ENCODE measurements around the gene RBM7. TPM values are rescaled to one million over a fixed set of nuclear protein-coding genes. Genes with fewer than 3 reads are reported as not detected.

RBM7 gene
- total RNA-seq, 5 donors from 2014 or later (not counting 1 experiment from before 2014, with no cell fraction given) = 21.1 to 70.0 (median 24.5) TPM

GRCh38 chr11:114362958-114363357 lies 37.5 kb upstream of the RBM7 start:
- no peaks in the 10 kb centered on the region for H3K9me3 ChIP-seq
- H3K4me3 ChIP-seq (ENCODE audit: control insufficient read depth in 1 of 2, extremely low read depth in 1 of 2, low read length in 1 of 2) = no peak overlapping the region
- DNase-seq = no peak
- no CpG with 5 or more reads among the region's 3 CpGs for WGBS (ENCODE audit: insufficient coverage)
- H3K36me3 ChIP-seq (ENCODE audit: control insufficient read depth in 2 of 2, extremely low read depth in 1 of 2, insufficient read depth in 1 of 2, low read length in 1 of 2) = no peaks in the 10 kb centered on the region
- Mint-ChIP-seq H3K9me3 (no peaks in the 10 kb centered on the region), H3K27ac (no peak overlapping the region), H3K27me3 (peaks cover 14 to 33% of the 10 kb centered on the region in 2 donors), H3K4me3 (no peak overlapping the region), H3K36me3 (no peaks in the 10 kb centered on the region), H3K4me1 (no peaks in the 10 kb centered on the region)
- no peak overlapping the region for H3K27ac ChIP-seq (ENCODE audit: low read length)
- no peak for ATAC-seq (replicated peaks in 1 of 4)
- peaks cover 0 to 8% of the 10 kb centered on the region in 2 experiments for H3K27me3 ChIP-seq (replicated peaks in 1 of 2; ENCODE audit: control insufficient read depth in 2 of 2, extremely low read depth in 1 of 2, insufficient read depth in 2 of 2, low read length in 1 of 2)
- ChIA-PET CTCF (interaction anchor here (0.5 to 1.0 kb wide), 2 partner anchors 37 to 106 kb away, joined by 3 to 5 read pairs; partner anchors contain the start of genes C11orf71 (in 1 of the 2) and RBM7 (in 1 of the 2)), POLR2A (no interaction called here)
- no peaks in the 10 kb centered on the region for H3K4me1 ChIP-seq (ENCODE audit: control insufficient read depth in 1 of 2, extremely low read depth in 1 of 2, insufficient read depth in 2 of 2, low read length in 2 of 2)

- Mint-ChIP-seq H3K27ac (no peak overlapping the region), H3K27me3 (peaks cover 26 to 28% of the 10 kb centered on the region in 2 donors), H3K9me3 (no peaks in the 10 kb centered on the region), H3K36me3 (no peaks in the 10 kb centered on the region), H3K4me1 (no peaks in the 10 kb centered on the region), H3K4me3 (no peak overlapping the region)
- DNase-seq (no peak), ATAC-seq (replicated peaks in 1 of 4) (no peak)
- ChIA-PET CTCF (no interaction called here), POLR2A (interaction anchor here in 1 of 2 donors (0.6 kb wide), 1 partner anchor 471 kb away, joined by 3 read pairs; no protein-coding TSS in a partner anchor)
- Histone ChIP-seq H3K4me3 (ENCODE audit: control insufficient read depth in 1 of 2, extremely low read depth in 1 of 2, low read length in 1 of 2) (no peak overlapping the region), H3K36me3 (ENCODE audit: control insufficient read depth in 2 of 2, extremely low read depth in 1 of 2, insufficient read depth in 1 of 2, low read length in 1 of 2) (no peaks in the 10 kb centered on the region), H3K27me3 (replicated peaks in 1 of 2; ENCODE audit: control insufficient read depth in 2 of 2, extremely low read depth in 1 of 2, insufficient read depth in 2 of 2, low read length in 1 of 2) (peaks cover 0 to 8% of the 10 kb centered on the region in 2 experiments), H3K9me3 (no peaks in the 10 kb centered on the region), H3K27ac (ENCODE audit: low read length) (no peak overlapping the region), H3K4me1 (ENCODE audit: control insufficient read depth in 1 of 2, extremely low read depth in 1 of 2, insufficient read depth in 2 of 2, low read length in 2 of 2) (no peaks in the 10 kb centered on the region)
- WGBS (ENCODE audit: insufficient coverage) = 88% methylated on average over 8 of the region's 13 CpGs
Observed at GRCh38 chr11:114366331-114367243, 33.9 kb upstream of the RBM7 start.

DNA sequence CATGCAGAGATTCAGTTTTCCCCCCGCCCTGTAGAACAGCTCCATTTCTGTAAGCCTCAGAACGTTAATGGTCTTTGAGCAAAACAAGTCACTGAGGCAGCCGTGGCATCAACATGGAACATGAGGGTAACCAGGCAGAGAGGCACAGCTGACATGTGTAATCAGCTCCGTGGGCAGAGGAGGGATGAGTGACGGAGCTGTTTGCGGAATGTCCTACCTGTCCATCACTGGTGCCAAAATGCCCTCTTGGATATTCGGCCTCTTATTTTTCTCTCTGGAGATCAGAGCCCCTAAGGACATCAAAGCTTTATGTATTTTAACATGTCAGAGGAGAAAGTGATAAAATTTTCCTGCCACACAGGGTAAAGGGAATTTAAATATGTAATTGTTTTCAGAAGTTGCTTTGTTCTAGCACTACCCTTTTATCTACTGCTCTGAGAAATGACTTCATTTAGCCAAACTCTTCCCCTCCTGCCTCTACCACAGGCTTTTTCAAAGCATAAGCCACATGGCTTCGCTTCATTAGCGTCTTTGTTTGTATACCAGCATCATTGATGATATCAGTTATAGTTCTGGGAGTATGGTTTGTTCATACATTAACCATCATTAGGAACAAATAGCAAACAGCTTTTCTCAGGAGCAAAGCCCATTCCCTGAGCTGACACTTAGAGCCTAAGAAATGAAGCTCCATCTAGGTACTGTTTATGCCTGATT lies 33.1 kb upstream of the RBM7 start:
- H3K9me3 Mint-ChIP-seq = no peaks in the 10 kb centered on the region
- 77% methylated on average over 6 of the region's 9 CpGs for WGBS (ENCODE audit: insufficient coverage)
- no peak for ATAC-seq (replicated peaks in 1 of 4)
- H3K36me3 Mint-ChIP-seq = no peaks in the 10 kb centered on the region
- ChIA-PET CTCF (no interaction called here), POLR2A (interaction anchor here in 1 of 2 donors (0.6 kb wide), 1 partner anchor 471 kb away, joined by 3 read pairs; no protein-coding TSS in a partner anchor)
- no peak overlapping the region for H3K27ac ChIP-seq (ENCODE audit: low read length)
- peaks cover 0 to 8% of the 10 kb centered on the region in 2 experiments for H3K27me3 ChIP-seq (replicated peaks in 1 of 2; ENCODE audit: control insufficient read depth in 2 of 2, extremely low read depth in 1 of 2, insufficient read depth in 2 of 2, low read length in 1 of 2)
- no peak for DNase-seq
- no peak overlapping the region for H3K4me3 Mint-ChIP-seq
- H3K27me3 Mint-ChIP-seq = peaks cover 26 to 35% of the 10 kb centered on the region in 2 donors
- H3K27ac Mint-ChIP-seq = no peak overlapping the region
- no peaks in the 10 kb centered on the region for H3K36me3 ChIP-seq (ENCODE audit: control insufficient read depth in 2 of 2, extremely low read depth in 1 of 2, insufficient read depth in 1 of 2, low read length in 1 of 2)
- no peaks in the 10 kb centered on the region for H3K9me3 ChIP-seq
- no peak overlapping the region for H3K4me3 ChIP-seq (ENCODE audit: control insufficient read depth in 1 of 2, extremely low read depth in 1 of 2, low read length in 1 of 2)
- no peaks in the 10 kb centered on the region for H3K4me1 Mint-ChIP-seq
- H3K4me1 ChIP-seq (ENCODE audit: control insufficient read depth in 1 of 2, extremely low read depth in 1 of 2, insufficient read depth in 2 of 2, low read length in 2 of 2) = no peaks in the 10 kb centered on the region

DNA sequence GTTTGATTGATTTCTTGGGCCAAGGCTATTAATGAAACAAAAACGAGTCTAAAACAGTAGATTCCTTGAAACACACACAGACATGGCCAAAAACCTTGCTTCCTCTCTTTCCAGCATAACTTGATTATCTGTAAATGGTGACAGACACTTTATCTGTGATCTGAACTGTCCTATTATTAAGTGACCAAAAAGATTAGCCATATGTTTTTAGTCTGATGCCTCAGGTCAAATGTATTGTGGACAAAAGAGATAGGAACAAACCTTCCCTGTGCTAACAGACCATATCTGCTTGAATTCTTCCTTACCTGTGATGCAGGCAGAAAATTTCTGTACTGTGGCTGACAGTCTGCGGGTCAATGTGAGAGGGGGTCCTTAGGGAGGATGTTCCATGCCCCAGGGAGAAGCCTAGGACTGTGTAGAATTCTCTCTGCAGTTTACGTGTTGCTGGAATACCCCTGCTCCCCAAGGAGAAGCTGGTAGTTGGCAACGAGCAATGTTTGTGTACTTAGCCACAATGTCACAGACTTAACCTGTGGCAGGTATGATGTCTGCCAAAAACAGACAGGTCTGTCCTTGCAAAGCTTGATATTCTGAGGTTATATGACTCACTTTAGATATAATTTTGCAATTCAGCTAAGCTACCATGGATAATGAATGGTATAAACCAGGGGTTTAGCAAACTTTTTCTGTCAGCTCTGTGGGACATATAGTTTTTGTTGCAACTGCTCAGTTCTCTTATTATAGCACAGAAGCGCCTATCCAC lies 31.4 kb upstream of the RBM7 start:
- H3K4me1 ChIP-seq (ENCODE audit: control insufficient read depth in 1 of 2, extremely low read depth in 1 of 2, insufficient read depth in 2 of 2, low read length in 2 of 2) = no peaks in the 10 kb centered on the region
- no peaks in the 10 kb centered on the region for H3K4me1 Mint-ChIP-seq
- no peaks in the 10 kb centered on the region for H3K9me3 ChIP-seq
- peaks cover 19 to 30% of the 10 kb centered on the region in 2 donors for H3K27me3 Mint-ChIP-seq
- H3K36me3 Mint-ChIP-seq = no peaks in the 10 kb centered on the region
- no peak overlapping the region for H3K4me3 Mint-ChIP-seq
- no peak overlapping the region for H3K27ac Mint-ChIP-seq
- H3K4me3 ChIP-seq (ENCODE audit: control insufficient read depth in 1 of 2, extremely low read depth in 1 of 2, low read length in 1 of 2) = no peak overlapping the region
- ChIA-PET CTCF (interaction anchor here in 1 of 2 donors (0.5 kb wide), 1 partner anchor 19 kb away, joined by 3 read pairs; no protein-coding TSS in a partner anchor), POLR2A (interaction anchor here in 1 of 2 donors (0.6 kb wide), 1 partner anchor 261 kb away, joined by 6 read pairs; no protein-coding TSS in a partner anchor)
- no peak for ATAC-seq (replicated peaks in 1 of 4)
- H3K36me3 ChIP-seq (ENCODE audit: control insufficient read depth in 2 of 2, extremely low read depth in 1 of 2, insufficient read depth in 1 of 2, low read length in 1 of 2) = no peaks in the 10 kb centered on the region
- 76% methylated on average over 2 of the region's 5 CpGs for WGBS (ENCODE audit: insufficient coverage)
- H3K27ac ChIP-seq (ENCODE audit: low read length) = no peak overlapping the region
- H3K9me3 Mint-ChIP-seq = no peaks in the 10 kb centered on the region
- no peak for DNase-seq
- H3K27me3 ChIP-seq (replicated peaks in 1 of 2; ENCODE audit: control insufficient read depth in 2 of 2, extremely low read depth in 1 of 2, insufficient read depth in 2 of 2, low read length in 1 of 2) = peaks cover 2 to 8% of the 10 kb centered on the region in 2 experiments

- H3K36me3 ChIP-seq (ENCODE audit: control insufficient read depth in 2 of 2, extremely low read depth in 1 of 2, insufficient read depth in 1 of 2, low read length in 1 of 2) = no peaks in the 10 kb centered on the region
- Mint-ChIP-seq H3K27me3 (peaks cover 15 to 23% of the 10 kb centered on the region in 2 donors), H3K4me1 (peaks cover 0 to 4% (median 1%) of the 10 kb centered on the region in 3 donors), H3K4me3 (no peak overlapping the region), H3K9me3 (no peaks in the 10 kb centered on the region), H3K27ac (no peak overlapping the region), H3K36me3 (no peaks in the 10 kb centered on the region)
- peaks cover 0 to 2% of the 10 kb centered on the region in 2 experiments for H3K4me1 ChIP-seq (ENCODE audit: control insufficient read depth in 1 of 2, extremely low read depth in 1 of 2, insufficient read depth in 2 of 2, low read length in 2 of 2)
- H3K27me3 ChIP-seq (replicated peaks in 1 of 2; ENCODE audit: control insufficient read depth in 2 of 2, extremely low read depth in 1 of 2, insufficient read depth in 2 of 2, low read length in 1 of 2) = peaks cover 2 to 3% of the 10 kb centered on the region in 2 experiments
- DNase-seq (no peak), ATAC-seq (replicated peaks in 1 of 4) (no peak)
- no CpG with 5 or more reads among the region's 3 CpGs for WGBS (ENCODE audit: insufficient coverage)
- CTCF ChIA-PET = no interaction called here
- POLR2A ChIA-PET = no interaction called here
- no peak overlapping the region for H3K27ac ChIP-seq (ENCODE audit: low read length)
- no peak overlapping the region for H3K4me3 ChIP-seq (ENCODE audit: control insufficient read depth in 1 of 2, extremely low read depth in 1 of 2, low read length in 1 of 2)
- no peaks in the 10 kb centered on the region for H3K9me3 ChIP-seq
Observed at GRCh38 chr11:114375052-114375451, 25.4 kb upstream of the RBM7 start.

All from T-cell (primary cell).